IMR-90 (cell line): ENCODE data around the gene CFL2. TPM values are rescaled to one million over a fixed set of nuclear protein-coding genes. Genes with fewer than 3 reads are reported as not detected.

Experiments used
- ATAC-seq: fragments of 200-7000 bp; cut with Tn5 transposase; 2 replicates; pipeline ENCODE4 v1.9.1; 2020; ENCODE audit warnings: low read depth, mild to moderate bottlenecking, moderate library complexity
- BruUV-seq: library from RNA; stranded (reverse); fragments of 400-500 nt; replicated peaks from 2 replicates; lab custom pipeline; 2021; lab: Mats Ljungman, UMichigan
- CTCF ChIA-PET: fragments of 300-600 bp; formaldehyde crosslinking; extraction: SDS; loops from one replicate; lab custom pipeline; 2021; ENCODE audit warnings: antibody characterized with exemption; lab: Yijun Ruan, JAX
- POLR2A ChIA-PET: fragments of 300-600 bp; sonication (Branson Sonifier 250); formaldehyde crosslinking; loops from one replicate; lab custom pipeline; 2022; ENCODE audit warnings: antibody characterized with exemption; ENCODE audit not compliant: unreplicated experiment; lab: Charles Lee
- DNase-seq: peaks from one replicate; pipeline ENCODE4 v3.0.0; 2013
- H2AFZ ChIP-seq: replicated peaks from 2 replicates; pipeline ENCODE3; 2013; ENCODE audit warnings: low read length, mild to moderate bottlenecking; ENCODE audit not compliant: poor library complexity
- H2AK5ac ChIP-seq: 2 replicates; pipeline ENCODE4 v1.6.1; 2013; ENCODE audit warnings: low read depth, low read length, inconsistent platforms
- H2AK9ac ChIP-seq: replicated peaks from 2 replicates; pipeline ENCODE3; 2013; ENCODE audit warnings: mild to moderate bottlenecking, low read depth, low read length, moderate library complexity; ENCODE audit not compliant: poor library complexity
- H2BK120ac ChIP-seq: 2 replicates; pipeline ENCODE4 v1.6.1; 2013; ENCODE audit warnings: low read depth, low read length, inconsistent platforms
- H2BK15ac ChIP-seq: 3 replicates; pipeline ENCODE4 v1.6.1; 2013; ENCODE audit warnings: low read depth, low read length, inconsistent platforms
- H2BK20ac ChIP-seq: 2 replicates; pipeline ENCODE4 v1.6.1; 2013; ENCODE audit warnings: low read depth, mild to moderate bottlenecking, inconsistent platforms, low read length, moderate library complexity
- H2BK5ac ChIP-seq: 2 replicates; pipeline ENCODE4 v1.6.1; 2013; ENCODE audit warnings: mild to moderate bottlenecking, low read depth, low read length, inconsistent platforms; ENCODE audit not compliant: poor library complexity, severe bottlenecking
- H3K14ac ChIP-seq: replicated peaks from 2 replicates; pipeline ENCODE4 v1.6.1; 2013; ENCODE audit warnings: low read depth, low read length, inconsistent platforms
- H3K18ac ChIP-seq: 2 replicates; pipeline ENCODE4 v1.6.1; 2013; ENCODE audit warnings: low read depth, low read length, control low read depth
- H3K23ac ChIP-seq: 2 replicates; pipeline ENCODE4 v1.6.1; 2013; ENCODE audit warnings: low read depth, low read length, inconsistent platforms
- H3K27ac ChIP-seq: 2 replicates; pipeline ENCODE4 v1.5.1; 2013; ENCODE audit warnings: mild to moderate bottlenecking, control low read depth, low read length; ENCODE audit not compliant: insufficient read depth
- H3K27me3 ChIP-seq: 2 replicates; pipeline ENCODE4 v1.6.1; 2013; ENCODE audit warnings: low read length; ENCODE audit not compliant: control insufficient read depth, insufficient read depth
- H3K36me3 ChIP-seq: 2 replicates; pipeline ENCODE4 v1.6.1; 2013; ENCODE audit warnings: low read length, mixed read lengths; ENCODE audit not compliant: control insufficient read depth, insufficient read depth
- H3K4ac ChIP-seq: 2 replicates; pipeline ENCODE4 v1.6.1; 2013; ENCODE audit warnings: low read depth, low read length, inconsistent platforms
- H3K4me1 ChIP-seq: 2 replicates; pipeline ENCODE4 v1.6.1; 2013; ENCODE audit warnings: low read length, mixed read lengths; ENCODE audit not compliant: control insufficient read depth, insufficient read depth
- H3K4me2 ChIP-seq: 2 replicates; pipeline ENCODE4 v1.6.1; 2013; ENCODE audit warnings: low read depth, mild to moderate bottlenecking, control low read depth, low read length, moderate library complexity
- H3K4me3 ChIP-seq: 2 replicates; pipeline ENCODE4 v1.5.1; 2013; ENCODE audit warnings: low read depth, mild to moderate bottlenecking, control low read depth, low read length, moderate library complexity; ENCODE audit not compliant: insufficient read depth
- H3K56ac ChIP-seq: 2 replicates; pipeline ENCODE4 v1.6.1; 2013; ENCODE audit warnings: low read length, inconsistent platforms; ENCODE audit not compliant: insufficient read depth; ENCODE audit errors: extremely low read depth
- H3K79me1 ChIP-seq, 2 experiments: 2 replicates each; pipeline ENCODE4 v1.6.1; 2013; ENCODE audit warnings: low read length in 2 of 2, inconsistent platforms in 1 of 2, low read depth in 1 of 2
- H3K9ac ChIP-seq: 2 replicates; pipeline ENCODE4 v1.6.1; 2013; ENCODE audit warnings: low read depth, low read length, control low read depth
- H3K9me1 ChIP-seq: 2 replicates; pipeline ENCODE4 v1.6.1; 2013; ENCODE audit warnings: low read length, inconsistent platforms; ENCODE audit not compliant: insufficient read depth
- H3K9me3 ChIP-seq: 2 replicates; pipeline ENCODE4 v1.6.1; 2013; ENCODE audit warnings: low read length; ENCODE audit not compliant: control insufficient read depth, insufficient read depth
- H4K20me1 ChIP-seq: 2 replicates; pipeline ENCODE4 v1.6.1; 2013; ENCODE audit warnings: low read length, inconsistent platforms; ENCODE audit not compliant: insufficient read depth
- H4K5ac ChIP-seq: 2 replicates; pipeline ENCODE4 v1.6.1; 2013; ENCODE audit warnings: mild to moderate bottlenecking, low read depth, low read length, control low read depth
- H4K8ac ChIP-seq, 2 experiments: 2 replicates each; pipeline ENCODE4 v1.6.1; 2013; ENCODE audit warnings: low read depth in 2 of 2, low read length in 2 of 2, control low read depth in 1 of 2, inconsistent platforms in 1 of 2
- H4K91ac ChIP-seq: 2 replicates; pipeline ENCODE4 v1.6.1; 2013; ENCODE audit warnings: low read depth, low read length, inconsistent platforms; ENCODE audit not compliant: insufficient read depth
- CEBPB ChIP-seq: IDR thresholded peaks from 2 replicates; pipeline ENCODE4 v1.6.1; 2012; ENCODE audit warnings: low read depth, low read length, improper control_type of control experiment
- MXI1 ChIP-seq: IDR thresholded peaks from 2 replicates; pipeline ENCODE4 v1.6.1; 2012; ENCODE audit warnings: low read depth, mild to moderate bottlenecking, low read length, moderate library complexity, borderline replicate concordance
- NFE2L2 ChIP-seq: fragments of 150-350 bp; IDR thresholded peaks from 2 replicates; pipeline ENCODE4 v1.6.1; 2016; ENCODE audit warnings: low read depth, mild to moderate bottlenecking, low read length
- POLR2A ChIP-seq: IDR thresholded peaks from 2 replicates; pipeline ENCODE4 v1.6.1; 2012; ENCODE audit warnings: mild to moderate bottlenecking, low read depth, low read length
- RAD21 ChIP-seq: IDR thresholded peaks from 2 replicates; pipeline ENCODE4 v1.6.1; 2012; ENCODE audit warnings: low read length, improper control_type of control experiment
- SMC3 ChIP-seq: fragments of 150-350 bp; IDR thresholded peaks from 2 replicates; pipeline ENCODE4 v1.6.1; 2016; ENCODE audit warnings: low read depth, mild to moderate bottlenecking, antibody characterized with exemption, low read length, moderate library complexity
- dilution Hi-C: fragments of 300-500 bp; cut with HindIII; formaldehyde crosslinking; loops from one replicate; pipeline ENCODE4 v1.14.3; 2018; ENCODE audit warnings: low sequenced_read_pairs; ENCODE audit not compliant: unreplicated experiment
- in situ Hi-C: fragments of 300-500 bp; cut with MboI; formaldehyde crosslinking; loops from 3 replicates; pipeline ENCODE4 v1.14.3; 2019; ENCODE audit warnings: low sequenced_read_pairs, inconsistent platforms, mixed read lengths
- intact Hi-C: fragments of 100-400 bp; cut with micrococcal nuclease; formaldehyde crosslinking; loops from 2 replicates; pipeline ENCODE4 v1.10.0; 2022
- polyA plus RNA-seq, 3 experiments: library from polyadenylated mRNA; depleted of rRNA; stranded (reverse); fragments of >200 nt; gene quantifications; 2 replicates each; pipeline ENCODE4 v1.2.3, GENCODE V29; 2012; ENCODE audit warnings: low replicate concordance in 1 of 3
- total RNA-seq: library from RNA; depleted of rRNA; stranded (reverse); fragments of >200 nt; gene quantifications from 2 replicates; pipeline ENCODE4 v1.2.3, GENCODE V29; 2012
- TF ChIP-seq, protein P1 (sequence below): fragments of 150-350 bp; IDR thresholded peaks from 2 replicates; pipeline ENCODE4 v1.6.1; 2017; ENCODE audit warnings: mild to moderate bottlenecking, antibody characterized with exemption, low read length, low read depth
- TF ChIP-seq, protein P2 (sequence below): fragments of 150-350 bp; IDR thresholded peaks from 2 replicates; pipeline ENCODE4 v1.6.1; 2016; ENCODE audit warnings: low read depth, mild to moderate bottlenecking, low read length, moderate library complexity, borderline replicate concordance

CFL2 gene
- total and polyA plus RNA-seq, 2 of the 4 experiments (the other 2 are of a cell fraction) = 106 to 151 TPM

DNA sequence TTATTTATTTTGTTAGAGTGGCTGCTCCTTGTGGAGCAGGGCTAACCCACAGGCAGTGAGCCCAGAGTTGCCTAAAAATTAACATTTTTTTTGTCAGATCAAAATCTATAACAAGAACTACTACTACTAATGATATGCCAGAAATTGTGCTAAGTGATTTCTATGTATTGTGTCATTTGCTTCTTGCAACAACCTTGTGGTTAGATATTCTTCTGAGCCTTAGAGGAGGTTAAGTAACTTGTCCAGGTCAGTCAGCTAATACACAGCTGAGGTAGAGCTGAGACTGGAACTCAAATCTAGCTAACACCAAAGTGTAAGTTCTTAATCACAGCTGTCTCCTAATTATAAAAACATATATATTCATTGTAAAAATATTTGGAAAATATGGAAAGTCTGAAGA, 29.8 kb downstream of the CFL2 start:
- no peaks in the 10 kb centered on the region for H3K27me3 ChIP-seq
- H4K91ac ChIP-seq = no peak overlapping the region
- BruUV-seq = no TSS peak
- H3K4me2 ChIP-seq = no peak overlapping the region
- TF ChIP-seq NFE2L2 (no peak), MXI1 (no peak), POLR2A (no peak), CEBPB (peak; percentile 54; the same call in 1 of the 2 replicates), RAD21 (no peak), SMC3 (no peak)
- TF ChIP-seq, protein P1, sequence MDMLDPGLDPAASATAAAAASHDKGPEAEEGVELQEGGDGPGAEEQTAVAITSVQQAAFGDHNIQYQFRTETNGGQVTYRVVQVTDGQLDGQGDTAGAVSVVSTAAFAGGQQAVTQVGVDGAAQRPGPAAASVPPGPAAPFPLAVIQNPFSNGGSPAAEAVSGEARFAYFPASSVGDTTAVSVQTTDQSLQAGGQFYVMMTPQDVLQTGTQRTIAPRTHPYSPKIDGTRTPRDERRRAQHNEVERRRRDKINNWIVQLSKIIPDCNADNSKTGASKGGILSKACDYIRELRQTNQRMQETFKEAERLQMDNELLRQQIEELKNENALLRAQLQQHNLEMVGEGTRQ = no peak
- TF ChIP-seq, protein P2, sequence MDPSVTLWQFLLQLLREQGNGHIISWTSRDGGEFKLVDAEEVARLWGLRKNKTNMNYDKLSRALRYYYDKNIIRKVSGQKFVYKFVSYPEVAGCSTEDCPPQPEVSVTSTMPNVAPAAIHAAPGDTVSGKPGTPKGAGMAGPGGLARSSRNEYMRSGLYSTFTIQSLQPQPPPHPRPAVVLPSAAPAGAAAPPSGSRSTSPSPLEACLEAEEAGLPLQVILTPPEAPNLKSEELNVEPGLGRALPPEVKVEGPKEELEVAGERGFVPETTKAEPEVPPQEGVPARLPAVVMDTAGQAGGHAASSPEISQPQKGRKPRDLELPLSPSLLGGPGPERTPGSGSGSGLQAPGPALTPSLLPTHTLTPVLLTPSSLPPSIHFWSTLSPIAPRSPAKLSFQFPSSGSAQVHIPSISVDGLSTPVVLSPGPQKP = no peak
- H2BK120ac ChIP-seq = no peak overlapping the region
- H3K9me1 ChIP-seq = no peaks in the 10 kb centered on the region
- in situ Hi-C loops (no loop called here), dilution Hi-C loops (no loop called here), intact Hi-C loops (no loop called here)
- ChIA-PET POLR2A (no interaction called here), CTCF (interaction anchor here (0.6 kb wide), 1 partner anchor 39 kb away, joined by 3 read pairs; no protein-coding TSS in a partner anchor)
- no peaks in the 10 kb centered on the region for H3K36me3 ChIP-seq
- no peaks in the 10 kb centered on the region for H4K20me1 ChIP-seq
- H3K23ac ChIP-seq = no peak overlapping the region
- ATAC-seq (no peak), DNase-seq (peak; percentile 46)
- no peak overlapping the region for H3K56ac ChIP-seq
- no peak overlapping the region for H3K4me3 ChIP-seq
- H3K4me1 ChIP-seq = peaks cover 4% of the 10 kb centered on the region
- no peaks in the 10 kb centered on the region for H3K9me3 ChIP-seq
- 0 out of 2 replicates have a peak overlapping the region, but pooled peaks have one; percentile 2 for H3K14ac ChIP-seq
- no peak overlapping the region for H2BK5ac ChIP-seq
- no peaks in the 10 kb centered on the region for H3K79me1 ChIP-seq
- no peak overlapping the region for H3K4ac ChIP-seq
- no peak overlapping the region for H2AK9ac ChIP-seq
- no peak overlapping the region for H2BK20ac ChIP-seq
- H3K9ac ChIP-seq = no peak overlapping the region
- H4K8ac ChIP-seq = no peak overlapping the region
- no peak overlapping the region for H4K5ac ChIP-seq
- no peak overlapping the region for H2AK5ac ChIP-seq
- no peak overlapping the region for H2BK15ac ChIP-seq
- H3K27ac ChIP-seq = no peak overlapping the region
- no peak overlapping the region for H2AFZ ChIP-seq
- H3K18ac ChIP-seq = no peak overlapping the region
